HG02588 (cell line): ENCODE data around the gene HUWE1.
"Not testable (repeated sequence)": the region's sequence is repeated elsewhere in the genome, so short reads cannot be mapped to it uniquely, and the experiment has no call there.

ENCODE experiments used
- ATAC-seq: cut with Tn5 transposase; IDR thresholded peaks from one replicate; pipeline ENCODE4 v1.9.1; 2021; ENCODE audit warnings: mild to moderate bottlenecking, moderate library complexity; ENCODE audit not compliant: unreplicated experiment

The HUWE1 gene

GRCh38 chrX:53538781-53539180, 147.7 kb downstream of the HUWE1 start:
- no peak for ATAC-seq

- not testable (repeated sequence) for ATAC-seq
Measured at GRCh38 chrX:53531255-53531966, 155.1 kb downstream of the HUWE1 start.

GRCh38 chrX:53526999-53527398, 159.5 kb downstream of the HUWE1 start:
- ATAC-seq, result no peak

- ATAC-seq, result no peak
Measured at GRCh38 chrX:53511322-53511721, 175.2 kb downstream of the HUWE1 start.

- not testable (repeated sequence) for ATAC-seq
Measured at GRCh38 chrX:53504035-53504434, 182.5 kb downstream of the HUWE1 start.

GRCh38 chrX:53494436-53494835, 192.1 kb downstream of the HUWE1 start:
- no peak for ATAC-seq

- ATAC-seq, result no peak
Measured at GRCh38 chrX:53486285-53486684, 200.2 kb downstream of the HUWE1 start.

- ATAC-seq, result no peak
Measured at GRCh38 chrX:53483838-53484405, 202.6 kb downstream of the HUWE1 start.

GRCh38 chrX:53483416-53483815, 203.1 kb downstream of the HUWE1 start:
- no peak for ATAC-seq
